Measurements from ENCODE around the gene ESYT3.
"Not testable (repeated sequence)": the region's sequence is repeated elsewhere in the genome, so short reads cannot be mapped to it uniquely, and the experiment has no call there.

The ESYT3 gene

GRCh38 chr3:138513090-138513843 lies 78.9 kb downstream of the ESYT3 start:
- DNase-seq = no peak
- intact Hi-C loops (cut with DNase I) = no loop called here

- DNase-seq = not testable (repeated sequence)
These were observed 87.0 kb downstream of the ESYT3 start for GRCh38 chr3:138521445-138521844.

More at GRCh38 chr3:138521445-138521844, 87.0 kb downstream of the ESYT3 start:
- intact Hi-C loops (cut with DNase I) = not testable (repeated sequence)
